Activated CD8-positive, alpha-beta T cell treated with anti-CD3 and anti-CD28 coated beads for 36 hours (primary cell): ENCODE measurements around the gene TSPAN32. TPM values are rescaled to one million over a fixed set of nuclear protein-coding genes. Genes with fewer than 3 reads are reported as not detected.

Experiments
- ATAC-seq: fragments of 200-7000 bp; cut with Tn5 transposase; one replicate; pipeline ENCODE4 v1.10.0; 2021; ENCODE audit warnings: mild to moderate bottlenecking, moderate library complexity
- CTCF ChIA-PET: fragments of 350-600 bp; sonication (Branson Sonifier 250); formaldehyde crosslinking; loops from one replicate; lab custom pipeline; 2021; ENCODE audit warnings: antibody characterized with exemption; lab: Charles Lee
- POLR2A ChIA-PET: fragments of 350-600 bp; sonication (Branson Sonifier 250); formaldehyde crosslinking; loops from one replicate; lab custom pipeline; 2021; ENCODE audit warnings: antibody characterized with exemption; lab: Charles Lee
- DNase-seq: peaks from one replicate; pipeline ENCODE4 v3.0.0-alpha.2; 2020
- H3K27ac Mint-ChIP-seq: one replicate; pipeline ENCODE4 v1.8.0; 2021; ENCODE audit warnings: mild to moderate bottlenecking, mixed read lengths
- H3K27me3 Mint-ChIP-seq: one replicate; pipeline ENCODE4 v1.8.0; 2021; ENCODE audit warnings: mixed read lengths
- H3K36me3 Mint-ChIP-seq: one replicate; pipeline ENCODE4 v1.8.0; 2021; ENCODE audit warnings: low read depth, mixed read lengths
- H3K4me1 Mint-ChIP-seq: one replicate; pipeline ENCODE4 v1.8.0; 2021; ENCODE audit warnings: low read depth, mixed read lengths
- H3K4me3 Mint-ChIP-seq: one replicate; pipeline ENCODE4 v1.8.0; 2021; ENCODE audit warnings: mild to moderate bottlenecking, moderate library complexity, mixed read lengths
- H3K9me3 Mint-ChIP-seq: one replicate; pipeline ENCODE4 v1.8.0; 2021; ENCODE audit warnings: mixed read lengths
- CTCF ChIP-seq: fragments of 200-600 bp; IDR thresholded peaks from one replicate; pipeline ENCODE4 v1.8.0; 2022; ENCODE audit warnings: antibody characterized with exemption, mild to moderate bottlenecking
- intact Hi-C: fragments of 100-400 bp; cut with micrococcal nuclease; formaldehyde crosslinking; loops from one replicate; pipeline ENCODE4 v1.10.0; 2022
- total RNA-seq, 2 experiments: library from RNA; stranded (reverse); gene quantifications; one replicate each; pipeline ENCODE4 v1.2.3, GENCODE V29; 2021

TSPAN32 gene
- total RNA-seq, 2 experiments from 2014 or later = 3.1 to 4.9 TPM

- POLR2A ChIA-PET = no interaction called here
- Mint-ChIP-seq H3K4me3 (no peak overlapping the region), H3K27ac (no peak overlapping the region), H3K36me3 (no peaks in the 10 kb centered on the region), H3K4me1 (no peaks in the 10 kb centered on the region), H3K9me3 (no peaks in the 10 kb centered on the region), H3K27me3 (no peaks in the 10 kb centered on the region)
- intact Hi-C loops = no loop called here
- CTCF ChIA-PET = no interaction called here
- ATAC-seq (no peak), DNase-seq (no peak)
- TF ChIP-seq CTCF = no peak
Measured at GRCh38 chr11:2358754-2359442, 57.1 kb downstream of the TSPAN32 start.

GRCh38 chr11:2359557-2359956 lies 57.7 kb downstream of the TSPAN32 start:
- Mint-ChIP-seq H3K27ac (no peak overlapping the region), H3K4me3 (no peak overlapping the region), H3K36me3 (no peaks in the 10 kb centered on the region), H3K9me3 (no peaks in the 10 kb centered on the region), H3K27me3 (no peaks in the 10 kb centered on the region), H3K4me1 (no peaks in the 10 kb centered on the region)
- ChIA-PET CTCF (no interaction called here), POLR2A (no interaction called here)
- no peak for TF ChIP-seq CTCF
- ATAC-seq (no peak), DNase-seq (no peak)
- intact Hi-C loops = no loop called here

- ATAC-seq (no peak), DNase-seq (no peak)
- Mint-ChIP-seq H3K27ac (no peak overlapping the region), H3K4me3 (no peak overlapping the region), H3K4me1 (no peaks in the 10 kb centered on the region), H3K9me3 (no peaks in the 10 kb centered on the region), H3K36me3 (no peaks in the 10 kb centered on the region), H3K27me3 (no peaks in the 10 kb centered on the region)
- no peak for TF ChIP-seq CTCF
- intact Hi-C loops = no loop called here
- POLR2A ChIA-PET = no interaction called here
- CTCF ChIA-PET = no interaction called here
Measured at GRCh38 chr11:2360081-2360642, 58.3 kb downstream of the TSPAN32 start.

- H3K27ac Mint-ChIP-seq = no peak overlapping the region
- intact Hi-C loops = no loop called here
- H3K27me3 Mint-ChIP-seq = no peaks in the 10 kb centered on the region
- H3K4me1 Mint-ChIP-seq = no peaks in the 10 kb centered on the region
- no peaks in the 10 kb centered on the region for H3K36me3 Mint-ChIP-seq
- no peak for TF ChIP-seq CTCF
- POLR2A ChIA-PET = no interaction called here
- ATAC-seq (no peak), DNase-seq (no peak)
- H3K4me3 Mint-ChIP-seq = no peak overlapping the region
- CTCF ChIA-PET = no interaction called here
- no peaks in the 10 kb centered on the region for H3K9me3 Mint-ChIP-seq
Measured at GRCh38 chr11:2361565-2361964, 59.8 kb downstream of the TSPAN32 start.

- CTCF ChIA-PET = no interaction called here
- intact Hi-C loops = no loop called here
- no peaks in the 10 kb centered on the region for H3K9me3 Mint-ChIP-seq
- ATAC-seq = no peak
- H3K4me3 Mint-ChIP-seq = no peak overlapping the region
- H3K36me3 Mint-ChIP-seq = no peaks in the 10 kb centered on the region
- TF ChIP-seq CTCF = no peak
- no peak for DNase-seq
- no peaks in the 10 kb centered on the region for H3K27me3 Mint-ChIP-seq
- H3K27ac Mint-ChIP-seq = no peak overlapping the region
- no peaks in the 10 kb centered on the region for H3K4me1 Mint-ChIP-seq
- POLR2A ChIA-PET = no interaction called here
Measured at GRCh38 chr11:2362414-2362813, 60.6 kb downstream of the TSPAN32 start.
